ENCODE results near the gene PHF20. TPM values are rescaled to one million over a fixed set of nuclear protein-coding genes. Genes with fewer than 3 reads are reported as not detected.

PHF20 gene
- total and polyA plus RNA-seq, 2 of the 13 experiments (the other 11 are each of a cell fraction or from before 2014, with no cell fraction given), result 22.8 to 34.1 TPM

DNA sequence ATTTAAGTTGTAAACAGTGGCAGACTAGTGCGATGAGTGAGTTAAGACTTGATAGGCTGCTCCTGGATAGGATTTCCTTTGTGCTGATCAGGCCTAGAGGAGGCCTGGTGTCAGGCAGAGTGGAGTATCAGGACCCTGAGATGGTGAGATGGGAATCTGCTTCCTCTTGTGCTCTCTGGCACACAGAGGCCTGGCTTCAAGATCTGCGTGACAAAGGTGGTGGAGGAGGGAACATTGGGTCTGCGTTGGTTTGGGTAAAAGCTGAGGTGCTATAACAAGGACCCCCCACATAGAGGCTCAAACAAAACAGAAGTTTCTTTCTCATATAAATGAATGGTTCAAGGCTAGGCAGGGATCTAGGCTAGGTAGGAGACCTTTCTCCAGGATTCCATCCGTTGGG, 162.2 kb downstream of the PHF20 start:
- ATAC-seq (no peak), FAIRE-seq (no peak), DNase-seq (ENCODE audit: low spot score) (no peak)
- H3K9ac ChIP-seq (ENCODE audit: insufficient read depth, low read depth, low read length), result no peak overlapping the region
- 98% methylated on average over 4 of the region's 4 CpGs for WGBS (ENCODE audit: low lambda C conversion rate)
- no peaks in the 10 kb centered on the region for H3K27me3 ChIP-seq (ENCODE audit: control insufficient read depth in 1 of 2, insufficient read depth in 2 of 2, low read length in 2 of 2)
- no peaks in the 10 kb centered on the region for H3K4me1 ChIP-seq (ENCODE audit: insufficient read depth, low read length)
- no peaks in the 10 kb centered on the region for H3K79me2 ChIP-seq (ENCODE audit: insufficient read depth, low read length)
- H3K4me3 ChIP-seq (replicated peaks in 1 of 3; ENCODE audit: insufficient read depth in 1 of 3, low read depth in 2 of 3, low read length in 3 of 3), result no peak overlapping the region
- BruUV-seq (replicated peaks), result no TSS peak
- H2AFZ ChIP-seq (ENCODE audit: low read length), result no peak overlapping the region
- H3K27ac ChIP-seq (ENCODE audit: extremely low read length, insufficient read depth, low read length), result no peak overlapping the region
- H3K9me3 ChIP-seq (ENCODE audit: low read length), result no peaks in the 10 kb centered on the region
- intact Hi-C loops (cut with micrococcal nuclease; ENCODE audit: unreplicated experiment), result no loop called here
- no peak overlapping the region for H3K4me2 ChIP-seq (ENCODE audit: low read depth, low read length)
- POLR2A ChIA-PET, result no interaction called here
- in situ Hi-C loops (cut with HindIII; ENCODE audit: extremely low pct_ligation_motif_present, low pct_unique_long_range_greater_than_20kb), result no loop called here
- H3K36me3 ChIP-seq (replicated peaks in 1 of 2; ENCODE audit: control insufficient read depth in 1 of 2, insufficient read depth in 2 of 2, low read length in 2 of 2), result peaks cover 20 to 39% of the 10 kb centered on the region in 2 experiments
- H4K20me1 ChIP-seq (ENCODE audit: insufficient read depth, low read length), result no peaks in the 10 kb centered on the region
- CTCF ChIA-PET (ENCODE audit: low intra/inter-chr PET ratio, low total read pairs), result no interaction called here
- TF ChIP-seq CHD2 (IDR thresholded peaks at IDR 0.05; ENCODE audit: low read depth, low read length), result no peak
- TF ChIP-seq NCOA2 (CRISPR knock-in tag; IDR thresholded peaks at IDR 0.05), result no peak
- no peak for TF ChIP-seq ZBTB26 (CRISPR knock-in tag; IDR thresholded peaks at IDR 0.05; ENCODE audit: borderline replicate concordance)
- TF ChIP-seq ZBTB42 (CRISPR knock-in tag; IDR thresholded peaks at IDR 0.05), result no peak
- TF ChIP-seq RNF2 (conservative IDR thresholded peaks at IDR 0.05; ENCODE audit: low read depth), result no peak
- TF ChIP-seq PAF1 (CRISPR knock-in tag; IDR thresholded peaks at IDR 0.05), result no peak
- no peak for TF ChIP-seq E2F2 (CRISPR knock-in tag; IDR thresholded peaks at IDR 0.05; ENCODE audit: borderline replicate concordance)
- no peak for TF ChIP-seq ARID4A (CRISPR knock-in tag; IDR thresholded peaks at IDR 0.05; ENCODE audit: borderline replicate concordance)
- no peak for TF ChIP-seq TRIM22 (IDR thresholded peaks at IDR 0.05)
- TF ChIP-seq ZBTB4 (CRISPR knock-in tag; IDR thresholded peaks at IDR 0.05; ENCODE audit: borderline replicate concordance), result no peak
- TF ChIP-seq AKAP8 (CRISPR knock-in tag; IDR thresholded peaks at IDR 0.05), result no peak
- no peak for TF ChIP-seq U2AF2 (IDR thresholded peaks at IDR 0.05; ENCODE audit: low read depth, low read length)
- TF ChIP-seq ZFYVE20 (CRISPR knock-in tag; IDR thresholded peaks at IDR 0.05; ENCODE audit: borderline replicate concordance, low read depth), result no peak
- TF ChIP-seq ZEB1 (IDR thresholded peaks at IDR 0.05; ENCODE audit: insufficient replicate concordance, low read depth), result no peak
